ENCODE measurements around the gene CADPS2. TPM values are rescaled to one million over a fixed set of nuclear protein-coding genes. Genes with fewer than 3 reads are reported as not detected.

The CADPS2 gene
- total RNA-seq, 1 donor from 2014 or later, result 6.4 TPM

GRCh38 chr7:122883049-122883680 is 3.1 kb downstream of the CADPS2 start:
- no peaks in the 10 kb centered on the region for H3K36me3 ChIP-seq (ENCODE audit: insufficient read depth, low read length)
- peaks cover 4% of the 10 kb centered on the region for H3K4me1 ChIP-seq (ENCODE audit: insufficient read depth, low read length)
- peaks cover 7% of the 10 kb centered on the region for H3K4me1 Mint-ChIP-seq (ENCODE audit: low read depth, unreplicated experiment)
- DNase-seq (ENCODE audit: low read depth) (no peak), FAIRE-seq (no peak)
- H3K27me3 Mint-ChIP-seq (ENCODE audit: low read depth, unreplicated experiment), result no peaks in the 10 kb centered on the region
- no peak overlapping the region for H3K27ac ChIP-seq (ENCODE audit: low read depth, low read length)
- TF ChIP-seq, protein P1, sequence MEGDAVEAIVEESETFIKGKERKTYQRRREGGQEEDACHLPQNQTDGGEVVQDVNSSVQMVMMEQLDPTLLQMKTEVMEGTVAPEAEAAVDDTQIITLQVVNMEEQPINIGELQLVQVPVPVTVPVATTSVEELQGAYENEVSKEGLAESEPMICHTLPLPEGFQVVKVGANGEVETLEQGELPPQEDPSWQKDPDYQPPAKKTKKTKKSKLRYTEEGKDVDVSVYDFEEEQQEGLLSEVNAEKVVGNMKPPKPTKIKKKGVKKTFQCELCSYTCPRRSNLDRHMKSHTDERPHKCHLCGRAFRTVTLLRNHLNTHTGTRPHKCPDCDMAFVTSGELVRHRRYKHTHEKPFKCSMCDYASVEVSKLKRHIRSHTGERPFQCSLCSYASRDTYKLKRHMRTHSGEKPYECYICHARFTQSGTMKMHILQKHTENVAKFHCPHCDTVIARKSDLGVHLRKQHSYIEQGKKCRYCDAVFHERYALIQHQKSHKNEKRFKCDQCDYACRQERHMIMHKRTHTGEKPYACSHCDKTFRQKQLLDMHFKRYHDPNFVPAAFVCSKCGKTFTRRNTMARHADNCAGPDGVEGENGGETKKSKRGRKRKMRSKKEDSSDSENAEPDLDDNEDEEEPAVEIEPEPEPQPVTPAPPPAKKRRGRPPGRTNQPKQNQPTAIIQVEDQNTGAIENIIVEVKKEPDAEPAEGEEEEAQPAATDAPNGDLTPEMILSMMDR (IDR thresholded peaks at IDR 0.05; ENCODE audit: insufficient read depth, low read depth, low read length), result no peak
- TF ChIP-seq EZH2 (IDR thresholded peaks at IDR 0.05; ENCODE audit: insufficient read depth, low read length), result no peak
- no peaks in the 10 kb centered on the region for H3K9me3 ChIP-seq (ENCODE audit: insufficient read depth, low read depth, low read length)
- H3K27me3 ChIP-seq (ENCODE audit: insufficient read depth, low read length), result no peaks in the 10 kb centered on the region
- no peak overlapping the region for H3K4me2 ChIP-seq (ENCODE audit: low read length)
- H3K4me3 Mint-ChIP-seq (ENCODE audit: unreplicated experiment), result no peak overlapping the region
- no peaks in the 10 kb centered on the region for H3K36me3 Mint-ChIP-seq (ENCODE audit: low read depth, unreplicated experiment)
- no peak overlapping the region for H3K4me3 ChIP-seq (ENCODE audit: insufficient read depth, low read depth, low read length)
- no peaks in the 10 kb centered on the region for H4K20me1 ChIP-seq (ENCODE audit: insufficient read depth, low read length)
- no peak overlapping the region for H2AFZ ChIP-seq (ENCODE audit: low read depth, low read length)
- no peaks in the 10 kb centered on the region for H3K79me2 ChIP-seq (ENCODE audit: insufficient read depth, low read length)
- H3K27ac Mint-ChIP-seq (ENCODE audit: unreplicated experiment), result no peak overlapping the region
- H3K9me3 Mint-ChIP-seq (ENCODE audit: unreplicated experiment), result no peaks in the 10 kb centered on the region
- no peak overlapping the region for H3K9ac ChIP-seq (ENCODE audit: low read length)

DNA sequence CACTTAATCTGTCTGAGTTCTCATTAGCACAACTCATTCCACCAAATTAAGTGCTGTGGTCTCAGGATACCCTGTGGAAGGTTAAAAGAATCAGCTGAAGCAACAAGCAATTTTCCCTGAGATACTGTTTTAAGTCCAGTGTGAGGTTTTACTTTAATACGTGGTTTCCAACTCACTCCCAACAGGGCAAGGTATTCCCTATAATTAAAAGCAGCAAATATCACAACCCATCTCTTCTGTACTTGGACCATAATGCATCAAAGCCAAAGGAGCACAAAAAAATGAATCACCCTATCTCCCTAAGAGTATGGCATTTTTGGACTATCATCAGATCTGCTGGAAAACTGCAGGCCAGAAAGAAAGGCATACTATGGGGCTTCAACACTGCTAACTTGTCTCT is 4.9 kb downstream of the CADPS2 start:
- Mint-ChIP-seq H3K9me3 (ENCODE audit: unreplicated experiment) (no peaks in the 10 kb centered on the region), H3K4me3 (ENCODE audit: unreplicated experiment) (no peak overlapping the region), H3K4me1 (ENCODE audit: low read depth, unreplicated experiment) (no peaks in the 10 kb centered on the region), H3K27ac (ENCODE audit: unreplicated experiment) (no peak overlapping the region), H3K36me3 (ENCODE audit: low read depth, unreplicated experiment) (no peaks in the 10 kb centered on the region), H3K27me3 (ENCODE audit: low read depth, unreplicated experiment) (no peaks in the 10 kb centered on the region)
- no peaks in the 10 kb centered on the region for H3K79me2 ChIP-seq (ENCODE audit: insufficient read depth, low read length)
- H4K20me1 ChIP-seq (ENCODE audit: insufficient read depth, low read length), result no peaks in the 10 kb centered on the region
- no peak overlapping the region for H3K4me2 ChIP-seq (ENCODE audit: low read length)
- no peaks in the 10 kb centered on the region for H3K36me3 ChIP-seq (ENCODE audit: insufficient read depth, low read length)
- no peak for TF ChIP-seq EZH2 (IDR thresholded peaks at IDR 0.05; ENCODE audit: insufficient read depth, low read length)
- TF ChIP-seq, protein P1 (IDR thresholded peaks at IDR 0.05; ENCODE audit: insufficient read depth, low read depth, low read length), result no peak
- no peak overlapping the region for H2AFZ ChIP-seq (ENCODE audit: low read depth, low read length)
- no peak for DNase-seq (ENCODE audit: low read depth)
- no peaks in the 10 kb centered on the region for H3K27me3 ChIP-seq (ENCODE audit: insufficient read depth, low read length)
- H3K27ac ChIP-seq (ENCODE audit: low read depth, low read length), result no peak overlapping the region
- H3K9me3 ChIP-seq (ENCODE audit: insufficient read depth, low read depth, low read length), result no peaks in the 10 kb centered on the region
- H3K4me1 ChIP-seq (ENCODE audit: insufficient read depth, low read length), result peaks cover 4% of the 10 kb centered on the region
- H3K4me3 ChIP-seq (ENCODE audit: insufficient read depth, low read depth, low read length), result no peak overlapping the region
- FAIRE-seq, result no peak
- H3K9ac ChIP-seq (ENCODE audit: low read length), result no peak overlapping the region

- Mint-ChIP-seq H3K36me3 (ENCODE audit: low read depth, unreplicated experiment) (peaks cover 8% of the 10 kb centered on the region), H3K27ac (ENCODE audit: unreplicated experiment) (no peak overlapping the region), H3K4me1 (ENCODE audit: low read depth, unreplicated experiment) (no peaks in the 10 kb centered on the region), H3K9me3 (ENCODE audit: unreplicated experiment) (peaks cover 19% of the 10 kb centered on the region), H3K27me3 (ENCODE audit: low read depth, unreplicated experiment) (no peaks in the 10 kb centered on the region), H3K4me3 (ENCODE audit: unreplicated experiment) (no peak overlapping the region)
- no peaks in the 10 kb centered on the region for H3K36me3 ChIP-seq (ENCODE audit: insufficient read depth, low read length)
- H3K4me3 ChIP-seq (ENCODE audit: insufficient read depth, low read depth, low read length), result no peak overlapping the region
- no peak overlapping the region for H2AFZ ChIP-seq (ENCODE audit: low read depth, low read length)
- TF ChIP-seq EZH2 (IDR thresholded peaks at IDR 0.05; ENCODE audit: insufficient read depth, low read length), result no peak
- TF ChIP-seq, protein P1 (IDR thresholded peaks at IDR 0.05; ENCODE audit: insufficient read depth, low read depth, low read length), result no peak
- DNase-seq (ENCODE audit: low read depth) (no peak), FAIRE-seq (no peak)
- H3K4me2 ChIP-seq (ENCODE audit: low read length), result no peak overlapping the region
- no peaks in the 10 kb centered on the region for H3K27me3 ChIP-seq (ENCODE audit: insufficient read depth, low read length)
- H3K27ac ChIP-seq (ENCODE audit: low read depth, low read length), result no peak overlapping the region
- no peaks in the 10 kb centered on the region for H3K4me1 ChIP-seq (ENCODE audit: insufficient read depth, low read length)
- H3K9me3 ChIP-seq (ENCODE audit: insufficient read depth, low read depth, low read length), result no peaks in the 10 kb centered on the region
- H3K79me2 ChIP-seq (ENCODE audit: insufficient read depth, low read length), result no peaks in the 10 kb centered on the region
- H4K20me1 ChIP-seq (ENCODE audit: insufficient read depth, low read length), result no peaks in the 10 kb centered on the region
- no peak overlapping the region for H3K9ac ChIP-seq (ENCODE audit: low read length)
Observed at GRCh38 chr7:122869260-122869659, 17.0 kb downstream of the CADPS2 start.
